Left ventricle myocardium superior (tissue), 1 donor: ENCODE results near the gene TAT. TPM values are rescaled to one million over a fixed set of nuclear protein-coding genes. Genes with fewer than 3 reads are reported as not detected.
"Not testable (repeated sequence)": the region's sequence is repeated elsewhere in the genome, so short reads cannot be mapped to it uniquely, and the experiment has no call there.

ENCODE experiments used
- ATAC-seq: fragments of 200-7000 bp; cut with Tn5 transposase; one replicate; pipeline ENCODE4 v1.9.1; 2020; ENCODE audit warnings: mild to moderate bottlenecking, moderate library complexity
- DNase-seq: peaks from one replicate; pipeline ENCODE4 v3.0.0-alpha.2; 2020
- intact Hi-C: fragments of 100-400 bp; cut with micrococcal nuclease; formaldehyde crosslinking; loops from one replicate; pipeline ENCODE4 v1.11.0; 2022
- total RNA-seq: library from RNA; stranded (reverse); fragmentation: NEBNext Ultra II Directional; extraction: Animal tissue kit (Norgen Biotek cat#: 25700); gene quantifications from one replicate; pipeline ENCODE4 v1.2.1, GENCODE V29; 2021
- donor health status: DM: no; HTN: yes; CAD: no; lungs with severe emphysema.

Gene TAT
- total RNA-seq, 1 donor from 2014 or later, result not detected

- DNase-seq, ATAC-seq, intact Hi-C loops: not testable (repeated sequence)
Measured at GRCh38 chr16:71589334-71589733, 12.4 kb upstream of the TAT start.

GRCh38 chr16:71585318-71585703 lies 8.4 kb upstream of the TAT start:
- ATAC-seq (no peak), DNase-seq (no peak)
- intact Hi-C loops, result no loop called here

- DNase-seq, result no peak
- intact Hi-C loops, result no loop called here
- ATAC-seq, result no peak
Measured at GRCh38 chr16:71584543-71585317, 7.8 kb upstream of the TAT start.

- ATAC-seq, DNase-seq, intact Hi-C loops: not testable (repeated sequence)
Measured at GRCh38 chr16:71582553-71582848, 5.6 kb upstream of the TAT start.

GRCh38 chr16:71574702-71575101 lies 2.2 kb downstream of the TAT start:
- ATAC-seq (no peak), DNase-seq (no peak)
- intact Hi-C loops, result no loop called here

- DNase-seq, result no peak
- intact Hi-C loops, result no loop called here
- no peak for ATAC-seq
Measured at GRCh38 chr16:71573387-71574094, 3.4 kb downstream of the TAT start.

- ATAC-seq (no peak), DNase-seq (no peak)
- intact Hi-C loops, result no loop called here
Measured at GRCh38 chr16:71572497-71573116, 4.3 kb downstream of the TAT start.

- ATAC-seq, result no peak
- DNase-seq, result no peak
- intact Hi-C loops, result no loop called here
Measured at GRCh38 chr16:71570144-71570543, 6.7 kb downstream of the TAT start.

GRCh38 chr16:71569621-71570020 lies 7.3 kb downstream of the TAT start:
- ATAC-seq, result no peak
- DNase-seq, result no peak

GRCh38 chr16:71568551-71568950 lies 8.3 kb downstream of the TAT start:
- ATAC-seq, result no peak
- DNase-seq, result no peak
- intact Hi-C loops, result no loop called here

More at GRCh38 chr16:71569621-71570020, 7.3 kb downstream of the TAT start:
- intact Hi-C loops, result no loop called here

GRCh38 chr16:71567931-71568330 lies 9.0 kb downstream of the TAT start:
- ATAC-seq, result no peak
- no peak for DNase-seq
- intact Hi-C loops, result no loop called here

GRCh38 chr16:71565812-71566700 lies 10.8 kb downstream of the TAT start:
- ATAC-seq (no peak), DNase-seq (no peak)
- intact Hi-C loops, result no loop called here

- intact Hi-C loops, result no loop called here
- DNase-seq (no peak), ATAC-seq (no peak)
Measured at GRCh38 chr16:71564335-71564967, 12.4 kb downstream of the TAT start.

- DNase-seq (no peak), ATAC-seq (no peak)
- intact Hi-C loops, result no loop called here
Measured at GRCh38 chr16:71562552-71562951, 14.3 kb downstream of the TAT start.

- ATAC-seq, DNase-seq, intact Hi-C loops: not testable (repeated sequence)
Measured at GRCh38 chr16:71561886-71562285, 15.0 kb downstream of the TAT start.

- intact Hi-C loops, result no loop called here
- no peak for ATAC-seq
- no peak for DNase-seq
Measured at GRCh38 chr16:71559855-71560254, 17.0 kb downstream of the TAT start.

- intact Hi-C loops, result no loop called here
- ATAC-seq (no peak), DNase-seq (no peak)
Measured at GRCh38 chr16:71557954-71558582, 18.8 kb downstream of the TAT start.

GRCh38 chr16:71557299-71557698 lies 19.6 kb downstream of the TAT start:
- no peak for DNase-seq
- intact Hi-C loops, result no loop called here
- no peak for ATAC-seq
